HG02973 (cell line): ENCODE results near the gene TMEM181.
"Not testable (repeated sequence)": the region's sequence is repeated elsewhere in the genome, so short reads cannot be mapped to it uniquely, and the experiment has no call there.

Experiments
- ATAC-seq: cut with Tn5 transposase; IDR thresholded peaks from one replicate; pipeline ENCODE4 v1.9.1; 2021; ENCODE audit warnings: moderate library complexity; ENCODE audit not compliant: unreplicated experiment

The TMEM181 gene

GRCh38 chr6:158635427-158636073 is 75.7 kb downstream of the TMEM181 start:
- no peak for ATAC-seq

- ATAC-seq: no peak
These were observed 76.9 kb downstream of the TMEM181 start for GRCh38 chr6:158636778-158637177.

GRCh38 chr6:158638324-158638854 is 78.5 kb downstream of the TMEM181 start:
- no peak for ATAC-seq

- no peak for ATAC-seq
These were observed 79.2 kb downstream of the TMEM181 start for GRCh38 chr6:158639056-158639455.

GRCh38 chr6:158640519-158640918 is 80.6 kb downstream of the TMEM181 start:
- ATAC-seq: no peak

- ATAC-seq: no peak
These were observed 82.3 kb downstream of the TMEM181 start for GRCh38 chr6:158642097-158642601.

GRCh38 chr6:158643836-158644230 is 83.9 kb downstream of the TMEM181 start:
- no peak for ATAC-seq

GRCh38 chr6:158644231-158645063 is 84.6 kb downstream of the TMEM181 start, which contains the start of gene DYNLT1:
Gene DYNLT1, minus strand, starts transcription at chr6:158644743. Its CDS starts 35 bp downstream, at chr6:158644708.
- ATAC-seq: peak; percentile 51

GRCh38 chr6:158645064-158646022 is 85.5 kb downstream of the TMEM181 start:
- no peak for ATAC-seq

- ATAC-seq: no peak
These were observed 86.4 kb downstream of the TMEM181 start for GRCh38 chr6:158646023-158646910.

- ATAC-seq: no peak
These were observed 87.6 kb downstream of the TMEM181 start for GRCh38 chr6:158647501-158647900.

GRCh38 chr6:158648682-158649131 is 88.8 kb downstream of the TMEM181 start:
- ATAC-seq: peak; percentile 26

GRCh38 chr6:158649289-158650143 is 89.6 kb downstream of the TMEM181 start, which contains the start of gene SYTL3:
Gene SYTL3, plus strand, starts transcription at chr6:158650054. Its CDS starts 13,215 bp downstream, at chr6:158663269.
- ATAC-seq: peak; percentile 41

- ATAC-seq: not testable (repeated sequence)
These were observed 92.3 kb downstream of the TMEM181 start for GRCh38 chr6:158651981-158652737.

- ATAC-seq: peak; percentile 42
These were observed 93.9 kb downstream of the TMEM181 start for GRCh38 chr6:158653577-158654354.

- no peak for ATAC-seq
These were observed 94.6 kb downstream of the TMEM181 start for GRCh38 chr6:158654498-158654897.

- ATAC-seq: no peak
These were observed 95.1 kb downstream of the TMEM181 start for GRCh38 chr6:158654960-158655489.
